Astrocyte (in vitro differentiated cells and primary cell): ENCODE results near the gene EVA1C. TPM values are rescaled to one million over a fixed set of nuclear protein-coding genes. Genes with fewer than 3 reads are reported as not detected.

ENCODE experiments used
- DNase-seq: peaks from one replicate; pipeline ENCODE4 v3.0.0-alpha.2; 2010; ENCODE audit warnings: low read depth
- FAIRE-seq: peaks from 2 replicates; lab custom pipeline; 2011; peaks lifted over from hg19 to GRCh38; lab: Jason Lieb, UNC
- H2AFZ ChIP-seq: 2 replicates; pipeline ENCODE4 v1.6.0; 2012; ENCODE audit warnings: low read depth, low read length, inconsistent platforms
- H3K27ac ChIP-seq: 2 replicates; pipeline ENCODE4 v1.5.1; 2011; ENCODE audit warnings: low read depth, low read length, inconsistent platforms
- H3K27me3 ChIP-seq: 2 replicates; pipeline ENCODE4 v1.6.0; 2011; ENCODE audit warnings: low read length, inconsistent platforms; ENCODE audit not compliant: insufficient read depth
- H3K36me3 ChIP-seq: 2 replicates; pipeline ENCODE4 v1.5.1; 2011; ENCODE audit warnings: low read length, inconsistent platforms; ENCODE audit not compliant: insufficient read depth
- H3K4me1 ChIP-seq: 2 replicates; pipeline ENCODE4 v1.5.1; 2011; ENCODE audit warnings: low read length, inconsistent platforms; ENCODE audit not compliant: insufficient read depth
- H3K4me2 ChIP-seq: 2 replicates; pipeline ENCODE4 v1.6.0; 2012; ENCODE audit warnings: low read length, inconsistent platforms
- H3K4me3 ChIP-seq: 2 replicates; pipeline ENCODE4 v1.5.1; 2011; ENCODE audit warnings: low read depth, mild to moderate bottlenecking, low read length, inconsistent platforms; ENCODE audit not compliant: insufficient read depth
- H3K79me2 ChIP-seq: 2 replicates; pipeline ENCODE4 v1.6.0; 2012; ENCODE audit warnings: mild to moderate bottlenecking, low read length, inconsistent platforms; ENCODE audit not compliant: insufficient read depth
- H3K9ac ChIP-seq: 2 replicates; pipeline ENCODE4 v1.6.0; 2012; ENCODE audit warnings: mild to moderate bottlenecking, low read length, inconsistent platforms
- H3K9me3 ChIP-seq: 2 replicates; pipeline ENCODE4 v1.5.1; 2012; ENCODE audit warnings: low read depth, mild to moderate bottlenecking, low read length, inconsistent platforms; ENCODE audit not compliant: insufficient read depth
- H4K20me1 ChIP-seq: 2 replicates; pipeline ENCODE4 v1.6.0; 2012; ENCODE audit warnings: low read length, inconsistent platforms; ENCODE audit not compliant: insufficient read depth
- H3K27ac Mint-ChIP-seq: one replicate; pipeline ENCODE4 v1.8.0; 2021; ENCODE audit warnings: mild to moderate bottlenecking, mixed read lengths; ENCODE audit not compliant: unreplicated experiment
- H3K27me3 Mint-ChIP-seq: one replicate; pipeline ENCODE4 v1.8.0; 2021; ENCODE audit warnings: low read depth, mixed read lengths; ENCODE audit not compliant: unreplicated experiment
- H3K36me3 Mint-ChIP-seq: one replicate; pipeline ENCODE4 v1.8.0; 2021; ENCODE audit warnings: low read depth, mixed read lengths; ENCODE audit not compliant: unreplicated experiment
- H3K4me1 Mint-ChIP-seq: one replicate; pipeline ENCODE4 v1.8.0; 2021; ENCODE audit warnings: low read depth, mixed read lengths; ENCODE audit not compliant: unreplicated experiment
- H3K4me3 Mint-ChIP-seq: one replicate; pipeline ENCODE4 v1.8.0; 2021; ENCODE audit warnings: mild to moderate bottlenecking, moderate library complexity, mixed read lengths; ENCODE audit not compliant: unreplicated experiment
- H3K9me3 Mint-ChIP-seq: one replicate; pipeline ENCODE4 v1.8.0; 2021; ENCODE audit warnings: mild to moderate bottlenecking, mixed read lengths; ENCODE audit not compliant: unreplicated experiment
- EZH2 ChIP-seq: IDR thresholded peaks from 2 replicates; pipeline ENCODE4 v1.6.1; 2012; ENCODE audit warnings: mild to moderate bottlenecking, low read length, inconsistent platforms; ENCODE audit not compliant: insufficient read depth
- total RNA-seq: library from RNA; stranded (reverse); gene quantifications from 2 replicates; pipeline ENCODE4 v1.2.1, GENCODE V29; 2021
- TF ChIP-seq, protein P1 (sequence below): IDR thresholded peaks from 2 replicates; pipeline ENCODE4 v1.5.1; 2011; ENCODE audit warnings: low read depth, mild to moderate bottlenecking, inconsistent platforms, low read length, moderate library complexity; ENCODE audit not compliant: insufficient read depth

EVA1C gene
- total RNA-seq, 1 donor from 2014 or later, result not detected

- no peak for TF ChIP-seq EZH2
- Histone ChIP-seq H3K9ac (peak overlapping the region; percentile 59), H3K4me1 (peaks cover 17% of the 10 kb centered on the region), H3K36me3 (no peaks in the 10 kb centered on the region), H3K4me2 (no peak overlapping the region), H3K27ac (no peak overlapping the region), H3K27me3 (no peaks in the 10 kb centered on the region), H3K79me2 (no peaks in the 10 kb centered on the region), H3K4me3 (no peak overlapping the region), H2AFZ (no peak overlapping the region), H3K9me3 (no peaks in the 10 kb centered on the region), H4K20me1 (no peaks in the 10 kb centered on the region)
- Mint-ChIP-seq H3K9me3 (peaks cover 7% of the 10 kb centered on the region), H3K27ac (no peak overlapping the region), H3K4me1 (peaks cover 9% of the 10 kb centered on the region), H3K4me3 (no peak overlapping the region), H3K36me3 (no peaks in the 10 kb centered on the region), H3K27me3 (peaks cover 2% of the 10 kb centered on the region)
- FAIRE-seq (no peak), DNase-seq (no peak)
These were observed 44.9 kb downstream of the EVA1C start for GRCh38 chr21:32457360-32457840.

DNA sequence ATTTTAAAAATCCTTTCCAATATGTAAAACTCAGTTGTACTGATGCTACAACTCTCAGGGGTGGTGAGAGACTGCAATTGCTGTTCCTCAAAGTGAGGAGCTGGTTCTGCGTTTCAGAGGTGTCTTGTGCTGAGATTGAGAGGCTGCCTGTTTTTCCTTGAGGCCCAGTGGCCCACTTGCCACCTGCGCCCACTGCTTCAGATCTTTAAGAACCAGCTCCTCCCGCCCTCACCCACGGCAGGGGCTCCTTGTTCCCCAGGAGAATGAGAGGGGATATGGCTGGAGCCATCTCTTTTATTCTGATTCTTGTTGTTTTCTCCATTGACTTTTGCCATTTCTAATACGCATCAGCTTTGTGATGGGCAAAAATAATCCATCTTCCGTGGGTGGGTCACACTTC lies 45.5 kb downstream of the EVA1C start:
- H4K20me1 ChIP-seq, result no peaks in the 10 kb centered on the region
- peaks cover 7% of the 10 kb centered on the region for H3K9me3 Mint-ChIP-seq
- TF ChIP-seq, protein P1, sequence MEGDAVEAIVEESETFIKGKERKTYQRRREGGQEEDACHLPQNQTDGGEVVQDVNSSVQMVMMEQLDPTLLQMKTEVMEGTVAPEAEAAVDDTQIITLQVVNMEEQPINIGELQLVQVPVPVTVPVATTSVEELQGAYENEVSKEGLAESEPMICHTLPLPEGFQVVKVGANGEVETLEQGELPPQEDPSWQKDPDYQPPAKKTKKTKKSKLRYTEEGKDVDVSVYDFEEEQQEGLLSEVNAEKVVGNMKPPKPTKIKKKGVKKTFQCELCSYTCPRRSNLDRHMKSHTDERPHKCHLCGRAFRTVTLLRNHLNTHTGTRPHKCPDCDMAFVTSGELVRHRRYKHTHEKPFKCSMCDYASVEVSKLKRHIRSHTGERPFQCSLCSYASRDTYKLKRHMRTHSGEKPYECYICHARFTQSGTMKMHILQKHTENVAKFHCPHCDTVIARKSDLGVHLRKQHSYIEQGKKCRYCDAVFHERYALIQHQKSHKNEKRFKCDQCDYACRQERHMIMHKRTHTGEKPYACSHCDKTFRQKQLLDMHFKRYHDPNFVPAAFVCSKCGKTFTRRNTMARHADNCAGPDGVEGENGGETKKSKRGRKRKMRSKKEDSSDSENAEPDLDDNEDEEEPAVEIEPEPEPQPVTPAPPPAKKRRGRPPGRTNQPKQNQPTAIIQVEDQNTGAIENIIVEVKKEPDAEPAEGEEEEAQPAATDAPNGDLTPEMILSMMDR, result no peak
- no peak for TF ChIP-seq EZH2
- H3K4me3 ChIP-seq, result no peak overlapping the region
- H3K4me2 ChIP-seq, result no peak overlapping the region
- no peak overlapping the region for H2AFZ ChIP-seq
- FAIRE-seq (no peak), DNase-seq (no peak)
- H3K9ac ChIP-seq, result peak overlapping the region; percentile 2
- no peaks in the 10 kb centered on the region for H3K36me3 Mint-ChIP-seq
- no peak overlapping the region for H3K4me3 Mint-ChIP-seq
- no peak overlapping the region for H3K27ac ChIP-seq
- H3K36me3 ChIP-seq, result no peaks in the 10 kb centered on the region
- peaks cover 2% of the 10 kb centered on the region for H3K27me3 Mint-ChIP-seq
- no peaks in the 10 kb centered on the region for H3K79me2 ChIP-seq
- no peak overlapping the region for H3K27ac Mint-ChIP-seq
- no peaks in the 10 kb centered on the region for H3K27me3 ChIP-seq
- no peaks in the 10 kb centered on the region for H3K9me3 ChIP-seq
- peaks cover 9% of the 10 kb centered on the region for H3K4me1 Mint-ChIP-seq
- peaks cover 20% of the 10 kb centered on the region for H3K4me1 ChIP-seq

DNA sequence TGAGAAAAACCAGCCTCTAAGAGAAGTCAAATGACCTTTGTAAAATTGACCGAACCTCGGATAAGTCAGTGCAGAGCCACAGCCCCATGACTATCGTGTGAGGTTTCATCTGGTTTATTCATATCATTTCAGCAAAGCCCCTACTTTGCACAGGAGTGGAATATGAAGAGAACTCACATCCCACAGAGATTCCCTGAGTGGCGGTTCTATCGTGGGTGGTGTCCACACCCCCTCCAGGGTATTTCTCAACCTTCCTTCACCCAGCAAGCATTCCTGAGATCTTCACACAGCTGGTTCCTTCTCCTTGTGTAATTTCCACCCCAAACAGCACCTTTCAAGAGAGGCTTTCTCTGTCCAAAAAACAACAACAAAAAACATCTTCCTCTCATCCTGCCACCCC lies 47.5 kb downstream of the EVA1C start:
- H3K9me3 ChIP-seq, result no peaks in the 10 kb centered on the region
- H3K4me1 Mint-ChIP-seq, result peaks cover 13% of the 10 kb centered on the region
- no peak overlapping the region for H2AFZ ChIP-seq
- TF ChIP-seq EZH2, result no peak
- TF ChIP-seq, protein P1, result no peak
- no peak overlapping the region for H3K4me3 ChIP-seq
- H3K27ac ChIP-seq, result no peak overlapping the region
- H3K9me3 Mint-ChIP-seq, result peaks cover 2% of the 10 kb centered on the region
- H3K4me1 ChIP-seq, result peaks cover 39% of the 10 kb centered on the region
- H3K4me2 ChIP-seq, result no peak overlapping the region
- H3K27me3 Mint-ChIP-seq, result peaks cover 2% of the 10 kb centered on the region
- DNase-seq (no peak), FAIRE-seq (no peak)
- no peaks in the 10 kb centered on the region for H3K36me3 Mint-ChIP-seq
- H3K79me2 ChIP-seq, result no peaks in the 10 kb centered on the region
- H3K36me3 ChIP-seq, result no peaks in the 10 kb centered on the region
- no peaks in the 10 kb centered on the region for H4K20me1 ChIP-seq
- no peak overlapping the region for H3K27ac Mint-ChIP-seq
- H3K9ac ChIP-seq, result no peak overlapping the region
- no peaks in the 10 kb centered on the region for H3K27me3 ChIP-seq
- H3K4me3 Mint-ChIP-seq, result no peak overlapping the region
